OCI-LY7 (cell line): Measurements from ENCODE around the gene CDC14B. TPM values are rescaled to one million over a fixed set of nuclear protein-coding genes. Genes with fewer than 3 reads are reported as not detected.
"Not testable (repeated sequence)": the region's sequence is repeated elsewhere in the genome, so short reads cannot be mapped to it uniquely, and the experiment has no call there.

ENCODE experiments used
- BruUV-seq: library from RNA; stranded (reverse); fragments of 400-500 nt; replicated peaks from 2 replicates; lab custom pipeline; 2021; lab: Mats Ljungman, UMichigan
- CTCF ChIA-PET: fragments of 300-600 bp; sonication (Branson Sonifier 250); formaldehyde crosslinking; loops from one replicate; lab custom pipeline; 2022; ENCODE audit warnings: antibody characterized with exemption; ENCODE audit not compliant: unreplicated experiment; lab: Charles Lee
- POLR2A ChIA-PET: fragments of 300-600 bp; sonication (Branson Sonifier 250); formaldehyde crosslinking; loops from one replicate; lab custom pipeline; 2022; ENCODE audit warnings: antibody characterized with exemption; lab: Charles Lee
- DNase-seq: peaks from one replicate; pipeline ENCODE4 v3.0.0-alpha.2; 2015; ENCODE audit warnings: low spot score
- H2AFZ ChIP-seq: fragments of 200-600 bp; sonication (generic), shearing (Covaris generic); 2 replicates; pipeline ENCODE4 v1.6.1; 2014; ENCODE audit warnings: mild to moderate bottlenecking, antibody characterized with exemption, low read length, moderate library complexity
- H3K27ac ChIP-seq: fragments of 200-600 bp; sonication (generic); 2 replicates; pipeline ENCODE4 v1.5.1; 2014; ENCODE audit warnings: mixed run types, low read depth, mild to moderate bottlenecking, moderate library complexity, low read length, inconsistent platforms; ENCODE audit not compliant: poor library complexity, severe bottlenecking
- H3K36me3 ChIP-seq: fragments of 200-600 bp; sonication (generic); 2 replicates; pipeline ENCODE4 v1.6.1; 2014; ENCODE audit warnings: mild to moderate bottlenecking, antibody characterized with exemption, low read length, moderate library complexity, mixed read lengths; ENCODE audit not compliant: insufficient read depth
- H3K4me1 ChIP-seq: fragments of 200-600 bp; sonication (generic); 2 replicates; pipeline ENCODE4 v1.5.1; 2014; ENCODE audit warnings: mild to moderate bottlenecking, low read length; ENCODE audit not compliant: insufficient read depth, poor library complexity, severe bottlenecking
- H3K4me2 ChIP-seq: fragments of 200-600 bp; sonication (generic); 2 replicates; pipeline ENCODE4 v1.6.1; 2014; ENCODE audit warnings: mild to moderate bottlenecking, low read length
- H3K4me3 ChIP-seq: fragments of 200-600 bp; sonication (generic); 2 replicates; pipeline ENCODE4 v1.5.1; 2014; ENCODE audit warnings: mild to moderate bottlenecking, low read depth, low read length; ENCODE audit not compliant: poor library complexity, severe bottlenecking
- H3K79me2 ChIP-seq: fragments of 200-600 bp; sonication (generic); 2 replicates; pipeline ENCODE4 v1.6.1; 2016; ENCODE audit warnings: low read depth, mild to moderate bottlenecking, low read length, moderate library complexity, mixed read lengths; ENCODE audit not compliant: insufficient read depth
- H3K9me2 ChIP-seq: fragments of 200-600 bp; sonication (generic); 2 replicates; pipeline ENCODE4 v1.6.1; 2016; ENCODE audit warnings: mild to moderate bottlenecking, low read length, mixed read lengths; ENCODE audit not compliant: insufficient read depth
- H3K9me3 ChIP-seq: fragments of 200-600 bp; sonication (generic); 2 replicates; pipeline ENCODE4 v1.6.1; 2014; ENCODE audit warnings: mild to moderate bottlenecking, mixed run types, low read length, mixed read lengths
- H4K20me1 ChIP-seq: fragments of 200-600 bp; sonication (generic); 2 replicates; pipeline ENCODE4 v1.6.1; 2014; ENCODE audit warnings: mild to moderate bottlenecking, antibody characterized with exemption, low read length, moderate library complexity, mixed read lengths; ENCODE audit not compliant: insufficient read depth
- CTCF ChIP-seq: fragments of 200-600 bp; sonication (generic); conservative IDR thresholded peaks from 2 replicates; pipeline ENCODE4 v1.5.1; 2014; ENCODE audit warnings: mild to moderate bottlenecking, antibody characterized with exemption, low read length, moderate library complexity, mixed read lengths
- EZH2phosphoT487 ChIP-seq: fragments of 200-600 bp; sonication (generic); IDR thresholded peaks from 2 replicates; pipeline ENCODE4 v1.6.1; 2018; ENCODE audit warnings: low read depth, borderline replicate concordance, mild to moderate bottlenecking, mixed run types, antibody characterized with exemption, low read length, moderate library complexity, mixed read lengths
- intact Hi-C: fragments of 100-400 bp; cut with micrococcal nuclease; formaldehyde crosslinking; loops from one replicate; pipeline ENCODE4 v1.10.0; 2022; ENCODE audit not compliant: unreplicated experiment
- total RNA-seq, 2 experiments: library from RNA; depleted of rRNA in 1 of 2; stranded (reverse); fragments of >200 nt in 1 of 2; shearing (Covaris generic) in 1 of 2; gene quantifications; 2 replicates each; pipeline ENCODE4 v1.2.3, GENCODE V29; 2014 to 2022

CDC14B gene
- total RNA-seq, 2 experiments from 2014 or later: 0.27 TPM; not detected in 1

- H3K4me3 ChIP-seq: no peak overlapping the region
- H3K9me3 ChIP-seq: no peaks in the 10 kb centered on the region
- H4K20me1 ChIP-seq: no peaks in the 10 kb centered on the region
- DNase-seq: no peak
- H3K9me2 ChIP-seq: no peaks in the 10 kb centered on the region
- BruUV-seq: no TSS peak
- H3K36me3 ChIP-seq: no peaks in the 10 kb centered on the region
- no peak for TF ChIP-seq EZH2phosphoT487
- TF ChIP-seq CTCF: no peak
- no peaks in the 10 kb centered on the region for H3K79me2 ChIP-seq
- POLR2A ChIA-PET: interaction anchor here (1.0 kb wide), 1 partner anchor 13 kb away, joined by 3 read pairs; no protein-coding TSS in a partner anchor
- no peak overlapping the region for H3K27ac ChIP-seq
- CTCF ChIA-PET: no interaction called here
- H2AFZ ChIP-seq: no peak overlapping the region
- no peaks in the 10 kb centered on the region for H3K4me1 ChIP-seq
- no peak overlapping the region for H3K4me2 ChIP-seq
- intact Hi-C loops: loop anchor here (5.0 kb wide), 2 partner anchors 225 to 340 kb away; no protein-coding TSS in a partner anchor
Measured at GRCh38 chr9:96667363-96667728, 47.7 kb upstream of the CDC14B start.

DNA sequence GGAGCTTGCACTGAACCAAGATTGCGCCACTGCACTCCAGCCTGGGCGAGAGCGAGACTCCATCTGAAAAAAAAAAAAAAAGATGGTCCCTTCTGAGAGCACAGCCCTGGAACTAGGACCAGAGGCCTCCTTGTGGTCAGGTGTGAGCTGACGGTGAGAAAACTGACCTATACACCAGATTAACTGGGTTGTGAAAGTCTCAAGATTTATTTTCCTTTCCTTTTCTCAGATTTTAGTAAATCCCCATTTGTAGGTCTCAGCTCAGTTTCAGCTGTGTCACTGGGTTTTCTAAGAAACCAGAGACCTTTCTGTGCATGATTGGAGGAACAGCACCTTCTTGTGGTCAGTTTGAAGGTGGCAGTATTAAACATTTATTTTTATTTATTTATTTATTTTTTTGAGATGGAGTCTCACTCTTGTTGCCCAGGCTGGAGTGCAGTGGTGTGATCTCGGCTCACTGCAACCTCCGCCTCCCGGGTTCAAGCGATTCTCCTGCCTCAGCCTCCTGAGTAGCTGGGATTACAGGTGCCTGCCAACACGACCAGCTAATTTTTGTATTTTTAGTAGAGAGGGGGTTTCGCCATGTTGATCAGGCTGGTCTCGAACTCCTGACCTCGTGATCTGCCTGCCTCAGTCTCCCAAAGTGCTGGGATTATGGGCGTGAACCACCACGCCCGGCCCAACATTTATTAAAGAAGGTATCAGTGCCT is 47.2 kb upstream of the CDC14B start:
- H4K20me1 ChIP-seq, H2AFZ ChIP-seq, H3K9me2 ChIP-seq, H3K4me2 ChIP-seq, CTCF ChIA-PET, H3K27ac ChIP-seq, H3K79me2 ChIP-seq, H3K9me3 ChIP-seq, BruUV-seq, H3K36me3 ChIP-seq, H3K4me3 ChIP-seq, H3K4me1 ChIP-seq: not testable (repeated sequence)
- intact Hi-C loops: loop anchor here (5.0 kb wide), 2 partner anchors 225 to 340 kb away; no protein-coding TSS in a partner anchor
- POLR2A ChIA-PET: interaction anchor here (1.0 kb wide), 1 partner anchor 14 kb away, joined by 3 read pairs; no protein-coding TSS in a partner anchor
- TF ChIP-seq CTCF: peak; percentile 73
- peak; percentile 48 for DNase-seq

- TF ChIP-seq EZH2phosphoT487 (no peak), CTCF (no peak)
- H2AFZ ChIP-seq: no peak overlapping the region
Measured at GRCh38 chr9:96665789-96666188, 46.1 kb upstream of the CDC14B start.

More at GRCh38 chr9:96665789-96666188, 46.1 kb upstream of the CDC14B start:
- intact Hi-C loops: loop anchor here (5.0 kb wide), 2 partner anchors 223 to 338 kb away; no protein-coding TSS in a partner anchor
- Histone ChIP-seq H3K4me1 (no peaks in the 10 kb centered on the region), H4K20me1 (no peaks in the 10 kb centered on the region), H3K79me2 (no peaks in the 10 kb centered on the region), H3K36me3 (no peaks in the 10 kb centered on the region), H3K9me3 (no peaks in the 10 kb centered on the region), H3K27ac (no peak overlapping the region), H3K9me2 (no peaks in the 10 kb centered on the region), H3K4me3 (no peak overlapping the region), H3K4me2 (no peak overlapping the region)
- BruUV-seq: no TSS peak
- no peak for DNase-seq
- ChIA-PET POLR2A (no interaction called here), CTCF (no interaction called here)
